Epithelial cell of proximal tubule (primary cell): ENCODE measurements around the gene KSR1. TPM values are rescaled to one million over a fixed set of nuclear protein-coding genes. Genes with fewer than 3 reads are reported as not detected.
A peak's percentile ranks its signal among the peaks of the same experiment; 100 is the strongest.

Experiments
- DNase-seq: peaks from one replicate; pipeline ENCODE4 v3.0.0-alpha.2; 2011; ENCODE audit warnings: low read depth
- H3K4me3 ChIP-seq: 2 replicates; pipeline ENCODE4 v1.5.1; 2011; ENCODE audit warnings: low read depth, mild to moderate bottlenecking, low read length
- CTCF ChIP-seq: conservative IDR thresholded peaks from 2 replicates; pipeline ENCODE4 v1.5.1; 2012; ENCODE audit warnings: low read depth, mild to moderate bottlenecking, low read length
- total RNA-seq: library from RNA; depleted of rRNA; stranded (reverse); fragments of >200 nt; gene quantifications from 2 replicates; pipeline ENCODE4 v1.2.3, GENCODE V29; 2015

KSR1 gene
- total RNA-seq, 1 donor from 2014 or later, result 19.9 TPM

GRCh38 chr17:27559506-27560481, 103.5 kb downstream of the KSR1 start:
- peak overlapping the region; percentile 39 for H3K4me3 ChIP-seq
- DNase-seq, result no peak

GRCh38 chr17:27560668-27561067, 104.4 kb downstream of the KSR1 start:
- TF ChIP-seq CTCF, result no peak
- H3K4me3 ChIP-seq, result peak overlapping the region; percentile 39
- no peak for DNase-seq

More at GRCh38 chr17:27559506-27560481, 103.5 kb downstream of the KSR1 start:
- TF ChIP-seq CTCF, result no peak

- no peak for DNase-seq
- TF ChIP-seq CTCF, result no peak
- no peak overlapping the region for H3K4me3 ChIP-seq
Observed at GRCh38 chr17:27562777-27563455, 106.7 kb downstream of the KSR1 start.

- TF ChIP-seq CTCF, result no peak
- DNase-seq, result no peak
- no peak overlapping the region for H3K4me3 ChIP-seq
Observed at GRCh38 chr17:27563532-27563931, 107.3 kb downstream of the KSR1 start.

- no peak for TF ChIP-seq CTCF
- DNase-seq, result no peak
- H3K4me3 ChIP-seq, result no peak overlapping the region
Observed at GRCh38 chr17:27564463-27564862, 108.2 kb downstream of the KSR1 start.

- DNase-seq, result no peak
- TF ChIP-seq CTCF, result no peak
Observed at GRCh38 chr17:27565874-27566670, 109.8 kb downstream of the KSR1 start.

More at GRCh38 chr17:27565874-27566670, 109.8 kb downstream of the KSR1 start:
- no peak overlapping the region for H3K4me3 ChIP-seq
